HEK293 (cell line): ENCODE measurements around the gene MAN2B2.

Experiments used
- CTCF ChIA-PET: fragments of 350-600 bp; formaldehyde crosslinking; extraction: SDS; loops from one replicate; lab custom pipeline; 2021; ENCODE audit warnings: antibody characterized with exemption; lab: Yijun Ruan, JAX
- POLR2A ChIA-PET: fragments of 300-600 bp; formaldehyde crosslinking; extraction: SDS; loops from one replicate; lab custom pipeline; 2020; ENCODE audit warnings: antibody characterized with exemption, inconsistent platforms; lab: Yijun Ruan, JAX
- H3K27ac ChIP-seq: fragments of 200-500 bp; sonication (Bioruptor generic); 2 replicates; pipeline ENCODE4 v1.5.1; 2014; ENCODE audit warnings: low read depth, low read length, control low read depth, inconsistent platforms; ENCODE audit errors: extremely low read depth
- H3K36me3 ChIP-seq, 2 experiments: fragments of 200-500 bp in 1 of 2; sonication (Bioruptor generic) in 1 of 2; 1 replicate in 1 of 2; 2 replicates in 1 of 2; pipeline ENCODE4 v1.5.1; 2014 to 2017; ENCODE audit warnings: inconsistent platforms in 2 of 2, low read length in 2 of 2; ENCODE audit not compliant: control insufficient read depth in 2 of 2, insufficient read depth in 1 of 2
- H3K4me1 ChIP-seq: fragments of 200-500 bp; sonication (Bioruptor generic); 2 replicates; pipeline ENCODE4 v1.5.1; 2014; ENCODE audit warnings: mild to moderate bottlenecking, low read length, inconsistent platforms; ENCODE audit not compliant: control insufficient read depth, insufficient read depth
- H3K4me3 ChIP-seq: 2 replicates; pipeline ENCODE4 v1.5.1; 2011; ENCODE audit warnings: low read depth, mild to moderate bottlenecking, control low read depth, low read length, moderate library complexity
- H3K9me3 ChIP-seq: fragments of 200-500 bp; sonication (Bioruptor generic); 2 replicates; pipeline ENCODE4 v1.5.1; 2014; ENCODE audit warnings: low read depth, low read length, inconsistent platforms; ENCODE audit not compliant: control insufficient read depth, insufficient read depth
- BCL11B ChIP-seq: fragments of 450-650 bp; formaldehyde crosslinking; IDR thresholded peaks from 2 replicates; pipeline ENCODE4 v1.5.1; 2016; ENCODE audit warnings: low read depth, missing biosample characterization, missing genetic modification characterization
- EGR2 ChIP-seq: fragments of 450-650 bp; formaldehyde crosslinking; IDR thresholded peaks from 2 replicates; pipeline ENCODE4 v1.5.1; 2016; ENCODE audit warnings: low read depth, missing biosample characterization, missing genetic modification characterization
- MYNN ChIP-seq: fragments of 450-650 bp; formaldehyde crosslinking; IDR thresholded peaks from 2 replicates; pipeline ENCODE4 v1.5.1; 2016; ENCODE audit warnings: missing biosample characterization, missing genetic modification characterization, borderline replicate concordance
- SETDB1 ChIP-seq: IDR thresholded peaks from one replicate; pipeline ENCODE4 v1.6.1; 2017; ENCODE audit warnings: mild to moderate bottlenecking, low read length, moderate library complexity, mixed read lengths; ENCODE audit not compliant: insufficient read length
- TCF7L2 ChIP-seq: IDR thresholded peaks from 2 replicates; pipeline ENCODE4 v1.6.1; 2011; ENCODE audit warnings: low read depth, mild to moderate bottlenecking, inconsistent platforms, low read length, moderate library complexity, borderline replicate concordance
- TRIM28 ChIP-seq: IDR thresholded peaks from 2 replicates; pipeline ENCODE4 v1.6.1; 2011; ENCODE audit warnings: low read length, control low read depth, borderline replicate concordance
- ZBTB21 ChIP-seq: fragments of 450-650 bp; formaldehyde crosslinking; IDR thresholded peaks from 2 replicates; pipeline ENCODE4 v1.5.1; 2017; ENCODE audit warnings: missing biosample characterization, missing genetic modification characterization
- ZFHX2 ChIP-seq: fragments of 450-650 bp; formaldehyde crosslinking; conservative IDR thresholded peaks from 2 replicates; pipeline ENCODE4 v1.5.1; 2016; ENCODE audit warnings: missing biosample characterization, missing genetic modification characterization
- ZIC2 ChIP-seq: fragments of 450-650 bp; formaldehyde crosslinking; IDR thresholded peaks from 2 replicates; pipeline ENCODE4 v1.5.1; 2016; ENCODE audit warnings: missing biosample characterization, missing genetic modification characterization
- ZNF221 ChIP-seq: fragments of 450-650 bp; formaldehyde crosslinking; IDR thresholded peaks from 2 replicates; pipeline ENCODE4 v1.5.1; 2017; ENCODE audit warnings: missing biosample characterization, missing genetic modification characterization, borderline replicate concordance
- ZNF416 ChIP-seq: fragments of 450-650 bp; formaldehyde crosslinking; IDR thresholded peaks from 2 replicates; pipeline ENCODE4 v1.5.1; 2016; ENCODE audit warnings: missing biosample characterization, missing genetic modification characterization
- ZNF521 ChIP-seq: fragments of 450-650 bp; formaldehyde crosslinking; IDR thresholded peaks from 2 replicates; pipeline ENCODE4 v1.5.1; 2017; ENCODE audit warnings: missing biosample characterization, mild to moderate bottlenecking, missing genetic modification characterization
- TF ChIP-seq, protein P1 (sequence below): fragments of 450-650 bp; formaldehyde crosslinking; IDR thresholded peaks from 2 replicates; pipeline ENCODE4 v1.5.1; 2016; ENCODE audit warnings: missing biosample characterization, missing genetic modification characterization
- TF ChIP-seq, protein P2 (sequence below): fragments of 450-650 bp; formaldehyde crosslinking; IDR thresholded peaks from 2 replicates; pipeline ENCODE4 v1.5.1; 2016; ENCODE audit warnings: missing biosample characterization, missing genetic modification characterization
- TF ChIP-seq, protein P3 (sequence below): fragments of 450-650 bp; formaldehyde crosslinking; IDR thresholded peaks from 2 replicates; pipeline ENCODE4 v1.5.1; 2016; ENCODE audit warnings: missing biosample characterization, missing genetic modification characterization
- TF ChIP-seq, protein P4 (sequence below): fragments of 450-650 bp; formaldehyde crosslinking; IDR thresholded peaks from 2 replicates; pipeline ENCODE4 v1.5.1; 2016; ENCODE audit warnings: missing biosample characterization, missing genetic modification characterization, low read depth
- TF ChIP-seq, protein P5 (sequence below): fragments of 450-650 bp; IDR thresholded peaks from 2 replicates; pipeline ENCODE4 v1.5.1; 2018; ENCODE audit warnings: missing biosample characterization, mild to moderate bottlenecking, missing genetic modification characterization

Gene MAN2B2

DNA sequence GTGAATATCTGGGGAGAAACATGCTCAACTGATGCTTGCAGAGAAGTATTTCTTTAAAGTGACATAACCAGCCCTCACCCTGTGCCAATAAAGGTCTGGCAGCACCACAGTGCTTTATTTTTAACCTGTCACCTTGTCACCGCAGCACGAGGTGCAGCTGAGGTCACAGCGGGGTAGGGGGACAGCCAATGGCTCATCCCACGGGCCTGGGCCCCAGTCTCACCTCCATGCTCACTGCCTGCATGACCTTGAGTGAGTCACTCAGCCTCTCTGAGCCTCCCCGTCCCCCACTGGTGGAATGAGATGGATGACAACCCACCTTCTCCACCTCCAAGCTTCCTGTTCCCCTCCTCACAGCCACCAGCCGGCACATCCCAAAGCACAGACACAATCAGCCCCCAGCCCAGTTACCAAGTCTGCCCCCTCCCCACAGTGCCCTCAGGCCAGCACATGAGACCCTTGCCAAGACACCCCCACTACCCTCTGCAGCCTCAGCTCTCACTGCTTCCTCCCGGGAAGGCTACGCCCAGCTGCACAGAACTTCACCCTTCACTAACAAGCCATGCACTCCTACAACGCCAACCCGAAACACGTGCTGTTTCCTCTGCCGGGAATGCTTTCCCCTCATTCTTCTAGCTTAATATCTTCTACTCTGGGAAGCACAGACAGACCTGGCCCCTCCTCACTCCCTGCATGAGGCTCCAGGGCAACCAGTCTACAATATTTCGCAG, 24.9 kb upstream of the MAN2B2 start:
- ChIA-PET POLR2A (interaction anchor here (1.7 kb wide), 1 partner anchor 25 kb away, joined by 3 read pairs; the partner anchor contains the start of gene MAN2B2), CTCF (interaction anchor here (0.6 to 1.2 kb wide), 3 partner anchors 76 to 396 kb away, joined by 3 to 5 read pairs (median 3); no protein-coding TSS in a partner anchor)
- Histone ChIP-seq H3K27ac (no peak overlapping the region), H3K36me3 (no peaks in the 10 kb centered on the region), H3K4me3 (no peak overlapping the region), H3K9me3 (no peaks in the 10 kb centered on the region), H3K4me1 (no peaks in the 10 kb centered on the region)
- TF ChIP-seq ZFHX2 (tag by site-specific recombination) (peak; percentile 49), BCL11B (tag by site-specific recombination) (no peak), EGR2 (tag by site-specific recombination) (peak; percentile 28; the same call in 1 of the 2 replicates)
- TF ChIP-seq, protein P1, sequence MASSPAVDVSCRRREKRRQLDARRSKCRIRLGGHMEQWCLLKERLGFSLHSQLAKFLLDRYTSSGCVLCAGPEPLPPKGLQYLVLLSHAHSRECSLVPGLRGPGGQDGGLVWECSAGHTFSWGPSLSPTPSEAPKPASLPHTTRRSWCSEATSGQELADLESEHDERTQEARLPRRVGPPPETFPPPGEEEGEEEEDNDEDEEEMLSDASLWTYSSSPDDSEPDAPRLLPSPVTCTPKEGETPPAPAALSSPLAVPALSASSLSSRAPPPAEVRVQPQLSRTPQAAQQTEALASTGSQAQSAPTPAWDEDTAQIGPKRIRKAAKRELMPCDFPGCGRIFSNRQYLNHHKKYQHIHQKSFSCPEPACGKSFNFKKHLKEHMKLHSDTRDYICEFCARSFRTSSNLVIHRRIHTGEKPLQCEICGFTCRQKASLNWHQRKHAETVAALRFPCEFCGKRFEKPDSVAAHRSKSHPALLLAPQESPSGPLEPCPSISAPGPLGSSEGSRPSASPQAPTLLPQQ (tag by site-specific recombination), result no peak

DNA sequence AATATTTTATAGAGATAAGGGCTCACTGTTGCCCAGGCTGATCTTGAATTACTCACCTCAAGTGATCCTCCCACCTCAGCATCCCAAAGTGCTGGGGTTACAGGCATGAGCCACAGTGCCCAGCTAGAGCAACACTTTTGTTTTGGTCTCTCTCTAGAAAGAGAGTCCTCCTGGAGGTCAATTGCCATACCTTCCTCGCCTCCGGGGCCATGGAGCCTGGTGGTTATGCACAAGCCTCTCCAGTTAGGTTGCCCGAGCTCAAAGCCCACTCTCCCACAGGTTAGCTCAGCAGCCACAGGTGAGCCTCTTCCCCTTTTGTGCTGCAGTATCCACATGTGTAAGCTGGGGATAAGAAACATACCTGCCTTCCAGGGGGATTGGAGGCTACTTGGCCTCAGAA, 24.2 kb upstream of the MAN2B2 start:
- H3K9me3 ChIP-seq, result no peaks in the 10 kb centered on the region
- TF ChIP-seq ZFHX2 (tag by site-specific recombination) (no peak), MYNN (no peak), ZNF221 (no peak), TCF7L2 (no peak), EGR2 (tag by site-specific recombination) (no peak)
- TF ChIP-seq, protein P2, sequence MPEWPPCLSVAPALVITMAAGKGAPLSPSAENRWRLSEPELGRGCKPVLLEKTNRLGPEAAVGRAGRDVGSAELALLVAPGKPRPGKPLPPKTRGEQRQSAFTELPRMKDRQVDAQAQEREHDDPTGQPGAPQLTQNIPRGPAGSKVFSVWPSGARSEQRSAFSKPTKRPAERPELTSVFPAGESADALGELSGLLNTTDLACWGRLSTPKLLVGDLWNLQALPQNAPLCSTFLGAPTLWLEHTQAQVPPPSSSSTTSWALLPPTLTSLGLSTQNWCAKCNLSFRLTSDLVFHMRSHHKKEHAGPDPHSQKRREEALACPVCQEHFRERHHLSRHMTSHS (tag by site-specific recombination), result no peak
- TF ChIP-seq, protein P3, sequence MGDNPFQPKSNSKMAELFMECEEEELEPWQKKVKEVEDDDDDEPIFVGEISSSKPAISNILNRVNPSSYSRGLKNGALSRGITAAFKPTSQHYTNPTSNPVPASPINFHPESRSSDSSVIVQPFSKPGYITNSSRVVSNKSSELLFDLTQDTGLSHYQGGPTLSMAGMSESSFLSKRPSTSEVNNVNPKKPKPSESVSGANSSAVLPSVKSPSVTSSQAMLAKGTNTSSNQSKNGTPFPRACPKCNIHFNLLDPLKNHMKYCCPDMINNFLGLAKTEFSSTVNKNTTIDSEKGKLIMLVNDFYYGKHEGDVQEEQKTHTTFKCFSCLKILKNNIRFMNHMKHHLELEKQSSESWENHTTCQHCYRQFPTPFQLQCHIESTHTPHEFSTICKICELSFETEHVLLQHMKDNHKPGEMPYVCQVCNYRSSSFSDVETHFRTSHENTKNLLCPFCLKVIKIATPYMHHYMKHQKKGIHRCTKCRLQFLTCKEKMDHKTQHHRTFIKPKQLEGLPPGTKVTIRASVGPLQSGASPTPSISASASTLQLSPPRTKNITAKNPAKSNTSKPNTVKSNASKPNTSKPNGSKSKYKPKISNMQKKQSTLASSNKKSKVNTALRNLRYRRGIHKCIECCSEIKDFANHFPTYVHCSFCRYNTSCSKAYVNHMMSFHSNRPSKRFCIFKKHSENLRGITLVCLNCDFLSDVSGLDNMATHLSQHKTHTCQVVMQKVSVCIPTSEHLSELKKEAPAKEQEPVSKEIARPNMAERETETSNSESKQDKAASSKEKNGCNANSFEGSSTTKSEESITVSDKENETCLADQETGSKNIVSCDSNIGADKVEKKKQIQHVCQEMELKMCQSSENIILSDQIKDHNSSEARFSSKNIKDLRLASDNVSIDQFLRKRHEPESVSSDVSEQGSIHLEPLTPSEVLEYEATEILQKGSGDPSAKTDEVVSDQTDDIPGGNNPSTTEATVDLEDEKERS (tag by site-specific recombination), result no peak
- TF ChIP-seq, protein P4, sequence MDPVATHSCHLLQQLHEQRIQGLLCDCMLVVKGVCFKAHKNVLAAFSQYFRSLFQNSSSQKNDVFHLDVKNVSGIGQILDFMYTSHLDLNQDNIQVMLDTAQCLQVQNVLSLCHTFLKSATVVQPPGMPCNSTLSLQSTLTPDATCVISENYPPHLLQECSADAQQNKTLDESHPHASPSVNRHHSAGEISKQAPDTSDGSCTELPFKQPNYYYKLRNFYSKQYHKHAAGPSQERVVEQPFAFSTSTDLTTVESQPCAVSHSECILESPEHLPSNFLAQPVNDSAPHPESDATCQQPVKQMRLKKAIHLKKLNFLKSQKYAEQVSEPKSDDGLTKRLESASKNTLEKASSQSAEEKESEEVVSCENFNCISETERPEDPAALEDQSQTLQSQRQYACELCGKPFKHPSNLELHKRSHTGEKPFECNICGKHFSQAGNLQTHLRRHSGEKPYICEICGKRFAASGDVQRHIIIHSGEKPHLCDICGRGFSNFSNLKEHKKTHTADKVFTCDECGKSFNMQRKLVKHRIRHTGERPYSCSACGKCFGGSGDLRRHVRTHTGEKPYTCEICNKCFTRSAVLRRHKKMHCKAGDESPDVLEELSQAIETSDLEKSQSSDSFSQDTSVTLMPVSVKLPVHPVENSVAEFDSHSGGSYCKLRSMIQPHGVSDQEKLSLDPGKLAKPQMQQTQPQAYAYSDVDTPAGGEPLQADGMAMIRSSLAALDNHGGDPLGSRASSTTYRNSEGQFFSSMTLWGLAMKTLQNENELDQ (tag by site-specific recombination), result no peak
- H3K27ac ChIP-seq, result no peak overlapping the region
- POLR2A ChIA-PET, result interaction anchor here (1.7 kb wide), 1 partner anchor 24 kb away, joined by 3 read pairs; the partner anchor contains the start of gene MAN2B2
- no peaks in the 10 kb centered on the region for H3K4me1 ChIP-seq
- no peak overlapping the region for H3K4me3 ChIP-seq
- CTCF ChIA-PET, result no interaction called here
- no peaks in the 10 kb centered on the region for H3K36me3 ChIP-seq

DNA sequence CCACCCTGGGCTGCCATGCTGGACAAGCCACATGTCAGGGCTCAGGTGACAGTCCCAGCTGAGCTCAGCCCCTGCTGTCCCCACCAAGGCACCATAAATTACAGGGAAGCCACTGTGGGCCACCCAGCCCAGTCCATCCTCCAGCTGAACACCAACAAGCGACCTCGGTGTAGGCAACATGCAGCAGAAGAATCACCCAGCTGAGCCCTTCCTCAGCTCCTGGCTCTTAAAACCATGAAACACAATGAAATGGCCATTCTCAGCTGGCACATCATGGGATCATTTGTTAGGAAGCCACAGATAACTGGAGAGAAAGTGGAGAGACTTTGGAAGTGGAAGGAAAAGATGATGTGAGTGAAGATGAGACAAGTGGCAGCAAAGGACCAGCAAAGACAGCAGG, 23.3 kb upstream of the MAN2B2 start:
- ChIA-PET POLR2A (interaction anchor here (1.7 kb wide), 1 partner anchor 23 kb away, joined by 3 read pairs; the partner anchor contains the start of gene MAN2B2), CTCF (interaction anchor here (0.9 to 1.3 kb wide), 3 partner anchors 220 to 301 kb away, joined by 3 to 4 read pairs (median 3); no protein-coding TSS in a partner anchor)
- Histone ChIP-seq H3K27ac (no peak overlapping the region), H3K9me3 (no peaks in the 10 kb centered on the region), H3K4me1 (no peaks in the 10 kb centered on the region), H3K4me3 (no peak overlapping the region), H3K36me3 (no peaks in the 10 kb centered on the region)
- no peak for TF ChIP-seq ZNF521 (tag by site-specific recombination)
- TF ChIP-seq SETDB1, result peak; percentile 36
- no peak for TF ChIP-seq ZIC2 (tag by site-specific recombination)
- TF ChIP-seq ZNF416 (tag by site-specific recombination), result no peak
- TF ChIP-seq TRIM28, result peak; percentile 46; the same call in 1 of the 2 replicates
- TF ChIP-seq ZBTB21 (tag by site-specific recombination), result no peak
- TF ChIP-seq, protein P5, sequence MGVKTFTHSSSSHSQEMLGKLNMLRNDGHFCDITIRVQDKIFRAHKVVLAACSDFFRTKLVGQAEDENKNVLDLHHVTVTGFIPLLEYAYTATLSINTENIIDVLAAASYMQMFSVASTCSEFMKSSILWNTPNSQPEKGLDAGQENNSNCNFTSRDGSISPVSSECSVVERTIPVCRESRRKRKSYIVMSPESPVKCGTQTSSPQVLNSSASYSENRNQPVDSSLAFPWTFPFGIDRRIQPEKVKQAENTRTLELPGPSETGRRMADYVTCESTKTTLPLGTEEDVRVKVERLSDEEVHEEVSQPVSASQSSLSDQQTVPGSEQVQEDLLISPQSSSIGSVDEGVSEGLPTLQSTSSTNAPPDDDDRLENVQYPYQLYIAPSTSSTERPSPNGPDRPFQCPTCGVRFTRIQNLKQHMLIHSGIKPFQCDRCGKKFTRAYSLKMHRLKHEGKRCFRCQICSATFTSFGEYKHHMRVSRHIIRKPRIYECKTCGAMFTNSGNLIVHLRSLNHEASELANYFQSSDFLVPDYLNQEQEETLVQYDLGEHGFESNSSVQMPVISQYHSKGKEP (tag by site-specific recombination), result no peak
